OCI-LY7 (cell line): ENCODE data around the gene NIPAL1.

Experiments used
- CTCF ChIP-seq: fragments of 200-600 bp; sonication (generic); conservative IDR thresholded peaks from 2 replicates; pipeline ENCODE4 v1.5.1; 2014; ENCODE audit warnings: mild to moderate bottlenecking, antibody characterized with exemption, low read length, moderate library complexity, mixed read lengths
- EZH2phosphoT487 ChIP-seq: fragments of 200-600 bp; sonication (generic); IDR thresholded peaks from 2 replicates; pipeline ENCODE4 v1.6.1; 2018; ENCODE audit warnings: low read depth, borderline replicate concordance, mild to moderate bottlenecking, mixed run types, antibody characterized with exemption, low read length, moderate library complexity, mixed read lengths

- TF ChIP-seq CTCF (no peak), EZH2phosphoT487 (no peak)
Observed at GRCh38 chr4:48018112-48018511, 1.5 kb downstream of the NIPAL1 start.
